A549 (cell line): ENCODE results near the gene PSD. TPM values are rescaled to one million over a fixed set of nuclear protein-coding genes. Genes with fewer than 3 reads are reported as not detected.

Experiments used
- ATAC-seq, 2 experiments: fragments of 200-7000 bp in 1 of 2; fragments of >200 bp in 1 of 2; cut with Nextera tagmentation in 1 of 2; cut with Tn5 transposase in 1 of 2; 3 replicates each; pipeline versions ENCODE4 v1.8.0 to v1.9.1; 2018 to 2020; ENCODE audit warnings: mild to moderate bottlenecking in 1 of 2, moderate library complexity in 1 of 2
- CTCF ChIA-PET: fragments of 300-600 bp; sonication (Branson Sonifier 250); formaldehyde crosslinking; extraction: SDS; loops from one replicate; lab custom pipeline; 2021; ENCODE audit warnings: antibody characterized with exemption, inconsistent platforms; lab: Yijun Ruan, JAX
- POLR2A ChIA-PET: fragments of 350-600 bp; formaldehyde crosslinking; extraction: SDS; loops from one replicate; lab custom pipeline; 2021; ENCODE audit warnings: antibody characterized with exemption, inconsistent platforms; lab: Yijun Ruan, JAX
- DNase-seq, 2 experiments: peaks; one replicate each; pipeline versions ENCODE4 v3.0.0 to v3.0.0-alpha.2; 2011 to 2016; ENCODE audit warnings: low read depth in 1 of 2, low spot score in 1 of 2
- FAIRE-seq: peaks from 2 replicates; lab custom pipeline; 2011; peaks lifted over from hg19 to GRCh38; lab: Jason Lieb, UNC
- H3K27ac ChIP-seq, 2 experiments: fragments of >200 bp; sonication (Bioruptor Twin); formaldehyde crosslinking; 3 replicates each; pipeline ENCODE4 v1.5.1; 2016 to 2017
- H3K4me1 ChIP-seq: fragments of >200 bp; sonication (Bioruptor Twin); formaldehyde crosslinking; 3 replicates; pipeline ENCODE4 v1.6.1; 2016
- H3K4me2 ChIP-seq: fragments of >200 bp; sonication (Bioruptor Twin); formaldehyde crosslinking; 3 replicates; pipeline ENCODE4 v1.6.1; 2016
- H3K4me3 ChIP-seq: fragments of >200 bp; sonication (Bioruptor Twin); formaldehyde crosslinking; 3 replicates; pipeline ENCODE4 v1.5.1; 2016
- H3K9me3 ChIP-seq: fragments of >200 bp; sonication (Bioruptor Twin); formaldehyde crosslinking; 3 replicates; pipeline ENCODE4 v1.6.1; 2016
- CHD4 ChIP-seq: fragments of 200-600 bp; sonication (generic); IDR thresholded peaks from 2 replicates; pipeline ENCODE4 v1.6.1; 2016; ENCODE audit warnings: antibody characterized with exemption, mild to moderate bottlenecking, borderline replicate concordance
- CTCF ChIP-seq: fragments of >200 bp; sonication (Bioruptor Twin); formaldehyde crosslinking; IDR thresholded peaks from 3 replicates; pipeline ENCODE4 v1.5.1; 2016
- EP300 ChIP-seq, 2 experiments: fragments of >200 bp; sonication (Bioruptor Twin); formaldehyde crosslinking; IDR thresholded peaks; 2 replicates in 1 of 2; 3 replicates in 1 of 2; pipeline ENCODE4 v1.6.1; 2016 to 2017
- FOSB ChIP-seq: fragments of 250-450 bp; sonication (Bioruptor Pico); IDR thresholded peaks from 2 replicates; pipeline ENCODE4 v1.5.0; 2020; ENCODE audit warnings: mild to moderate bottlenecking, moderate library complexity
- FOSL2 ChIP-seq, 2 experiments: fragments of 450-650 bp in 1 of 2; fragments of >200 bp in 1 of 2; sonication (Bioruptor Twin) in 1 of 2; formaldehyde crosslinking; IDR thresholded peaks; 2 replicates each; pipeline versions ENCODE4 v1.5.0 to v1.6.1; 2016 to 2020; ENCODE audit warnings: mild to moderate bottlenecking in 1 of 2, moderate library complexity in 1 of 2
- FOXS1 ChIP-seq: fragments of 250-450 bp; sonication (Bioruptor Pico); IDR thresholded peaks from 2 replicates; pipeline ENCODE4 v1.5.0; 2020; ENCODE audit warnings: mild to moderate bottlenecking, moderate library complexity
- HDAC2 ChIP-seq: fragments of 200-600 bp; sonication (generic); IDR thresholded peaks from 2 replicates; pipeline ENCODE4 v1.6.1; 2016
- HEYL ChIP-seq: fragments of 250-450 bp; sonication (Bioruptor Pico); IDR thresholded peaks from 2 replicates; pipeline ENCODE4 v1.8.0; 2021; ENCODE audit warnings: mild to moderate bottlenecking, moderate library complexity
- HOXB5 ChIP-seq: fragments of 250-450 bp; sonication (Bioruptor Pico); IDR thresholded peaks from 2 replicates; pipeline ENCODE4 v1.5.0; 2020; ENCODE audit warnings: mild to moderate bottlenecking, moderate library complexity
- KDM5A ChIP-seq: fragments of 200-600 bp; sonication (generic); IDR thresholded peaks from 2 replicates; pipeline ENCODE4 v1.6.1; 2016; ENCODE audit warnings: antibody characterized with exemption, mild to moderate bottlenecking
- MAZ ChIP-seq: fragments of 150-350 bp; IDR thresholded peaks from 2 replicates; pipeline ENCODE4 v1.6.1; 2014; ENCODE audit warnings: antibody characterized with exemption, low read depth, low read length, borderline replicate concordance
- NR3C1 ChIP-seq: fragments of >200 bp; sonication (Bioruptor Twin); formaldehyde crosslinking; IDR thresholded peaks from 3 replicates; pipeline ENCODE4 v1.6.1; 2017
- RARB ChIP-seq: fragments of 250-450 bp; sonication (Bioruptor Pico); IDR thresholded peaks from 2 replicates; pipeline ENCODE4 v1.8.0; 2021; ENCODE audit warnings: mild to moderate bottlenecking, moderate library complexity
- SMC3 ChIP-seq: fragments of >200 bp; sonication (Bioruptor Twin); formaldehyde crosslinking; IDR thresholded peaks from 3 replicates; pipeline ENCODE4 v1.6.1; 2018; ENCODE audit warnings: inconsistent platforms
- SREBF2 ChIP-seq: fragments of 450-650 bp; IDR thresholded peaks from 2 replicates; pipeline ENCODE4 v1.6.1; 2014; ENCODE audit warnings: mild to moderate bottlenecking, moderate library complexity
- ZFP36 ChIP-seq: fragments of 450-650 bp; IDR thresholded peaks from 2 replicates; pipeline ENCODE4 v1.6.1; 2014; ENCODE audit warnings: borderline replicate concordance; ENCODE audit not compliant: partially characterized antibody
- WGBS: methylation state at CpG from one replicate; pipeline ENCODE4 v1.1.6; 2017; ENCODE audit errors: missing lambda C conversion rate; 5-methylcytosine and 5-hydroxymethylcytosine counted together
- polyA plus RNA-seq, 4 experiments: library from polyadenylated mRNA; depleted of rRNA in 3 of 4; stranded (reverse); fragments of >200 nt; fragmentation: RNase III in 1 of 4; extraction: RNeasy Plus Mini Kit Qiagen cat#74134 plus additional on column Dnase treatment in 1 of 4; gene quantifications; 2 replicates in 3 of 4; 3 replicates in 1 of 4; pipeline ENCODE4 v1.2.3, GENCODE V29; 2011 to 2017
- TF ChIP-seq, protein P1 (sequence below): fragments of 150-350 bp; IDR thresholded peaks from 2 replicates; pipeline ENCODE4 v1.6.1; 2014; ENCODE audit warnings: low read depth, mild to moderate bottlenecking, low read length
- TF ChIP-seq, protein P2 (sequence below): fragments of >200 bp; sonication (Bioruptor Twin); formaldehyde crosslinking; IDR thresholded peaks from 2 replicates; pipeline ENCODE4 v1.6.1; 2016

PSD gene
- polyA plus RNA-seq, 2 of the 4 experiments (the other 2 are of a cell fraction), result 0.14 to 0.75 TPM

DNA sequence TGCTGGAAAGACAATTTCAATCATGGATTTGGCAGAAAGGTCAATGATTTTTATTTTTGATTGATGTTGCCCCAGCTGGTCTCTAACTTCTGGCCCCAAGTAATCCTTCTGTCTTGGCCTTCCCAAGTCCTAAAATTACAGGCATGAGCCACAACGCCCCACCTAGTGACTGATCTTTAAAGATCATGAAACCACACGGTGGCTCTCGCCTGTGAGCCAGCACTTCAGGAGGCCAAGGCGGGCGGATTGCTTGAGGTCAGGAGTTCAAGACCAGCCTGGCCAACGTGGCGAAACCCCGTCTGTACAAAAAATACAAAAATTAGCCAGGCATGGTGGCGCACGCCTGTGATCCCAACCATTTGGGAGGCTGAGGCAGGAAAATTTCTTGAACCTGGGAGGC lies 45.4 kb upstream of the PSD start:
- Histone ChIP-seq H3K27ac (no peak overlapping the region), H3K4me2 (no peak overlapping the region), H3K4me1 (peaks cover 11% of the 10 kb centered on the region), H3K9me3 (no peaks in the 10 kb centered on the region), H3K4me3 (no peak overlapping the region)
- 78% methylated on average over 10 of the region's 10 CpGs for WGBS
- FAIRE-seq (no peak), DNase-seq (no peak), ATAC-seq (no peak)
- ChIA-PET CTCF (interaction anchor here (0.9 to 10.9 kb wide), 3 partner anchors 13 to 256 kb away, joined by 3 to 84 read pairs (median 7); partner anchors contain the start of gene C10orf95), POLR2A (interaction anchor here (0.7 kb wide), 1 partner anchor 40 kb away, joined by 4 read pairs; the partner anchor contains the start of gene SUFU)
- no peak for TF ChIP-seq FOSL2 (IDR thresholded peaks at IDR 0.05)
- TF ChIP-seq FOSL2 (CRISPR knock-in tag; IDR thresholded peaks at IDR 0.05), result no peak
- TF ChIP-seq HEYL, result no peak

DNA sequence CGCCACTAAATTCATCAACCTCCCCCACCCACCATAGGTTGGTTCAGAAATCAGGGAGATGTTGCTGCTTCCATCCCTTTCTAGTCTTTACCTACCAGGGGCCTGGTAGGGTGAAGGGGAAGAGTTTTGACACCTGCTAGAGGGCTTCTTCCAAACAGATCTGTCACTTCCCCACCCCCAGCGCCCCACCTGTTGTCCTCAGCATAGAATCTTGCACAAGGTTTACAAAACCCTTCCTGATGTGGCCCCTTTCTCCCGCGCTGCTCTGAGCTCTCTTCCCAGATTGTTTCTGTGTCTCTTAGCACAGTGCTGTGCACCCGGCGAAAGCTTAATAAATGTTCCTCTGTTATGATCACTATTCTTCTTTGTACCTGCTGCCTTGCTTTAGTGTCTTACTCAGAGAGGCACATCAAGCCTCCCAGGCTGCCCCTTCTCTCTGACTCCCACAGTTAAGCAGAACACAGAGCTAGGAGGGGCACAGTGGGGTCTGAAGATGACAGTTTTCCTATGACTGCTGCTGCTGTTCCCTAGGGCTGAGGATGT lies 44.0 kb upstream of the PSD start:
- H3K4me3 ChIP-seq, result no peak overlapping the region

DNA sequence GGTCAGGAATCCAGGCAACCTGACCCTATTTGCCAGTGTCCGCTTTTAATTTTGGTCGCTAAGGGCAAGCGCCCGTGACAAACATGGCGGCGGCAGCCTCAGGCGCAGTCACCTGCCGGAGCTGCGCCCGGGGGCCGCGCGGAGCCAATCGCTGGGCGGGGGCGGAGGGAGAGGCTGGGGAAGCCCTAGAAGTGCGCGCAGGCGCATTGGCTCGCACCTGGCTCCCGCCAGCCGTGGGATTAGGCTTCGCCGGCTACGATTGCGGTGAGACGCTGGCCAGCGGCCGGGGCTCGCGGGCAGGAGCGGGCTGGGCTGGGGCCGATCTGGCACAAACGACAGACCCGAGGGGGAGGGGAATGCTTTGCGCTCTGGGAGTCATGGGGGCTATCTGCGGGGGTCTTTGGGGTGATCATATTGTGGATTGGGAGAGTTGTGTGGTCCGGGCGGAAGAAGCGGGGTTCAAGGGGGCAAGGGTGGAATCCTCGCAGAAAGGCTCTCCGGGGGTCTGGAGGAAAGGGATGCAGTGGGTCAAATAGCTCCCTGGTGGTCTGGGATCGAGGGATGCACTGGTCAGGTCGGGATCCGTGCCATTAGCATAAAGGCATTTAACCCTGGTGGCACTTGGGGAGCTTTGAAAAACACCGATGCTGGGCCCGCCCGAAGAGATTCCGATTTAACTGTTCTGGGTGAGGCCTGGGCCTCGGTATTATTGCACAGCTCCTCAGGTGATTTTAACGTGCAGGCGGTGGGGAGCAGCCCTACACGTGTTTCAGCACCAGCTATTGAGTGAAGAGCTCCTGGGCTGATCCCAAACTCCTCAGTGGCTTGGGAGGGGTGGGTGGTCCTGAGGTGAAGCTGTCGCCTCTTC lies 42.8 kb upstream of the PSD start:
- Histone ChIP-seq H3K9me3 (no peaks in the 10 kb centered on the region), H3K4me3 (peak overlapping the region; percentile 58), H3K27ac (peak overlapping the region; percentile 77 to 84), H3K4me2 (peak overlapping the region; percentile 100), H3K4me1 (peaks cover 12% of the 10 kb centered on the region)
- POLR2A ChIA-PET, result interaction anchor here (1.4 kb wide), 3 partner anchors 11 to 66 kb away, joined by 4 to 9 read pairs (median 4); partner anchors contain the start of genes C10orf95 and NFKB2
- ATAC-seq (peak; percentile 90 to 97), DNase-seq (peak; percentile 87 to 98), FAIRE-seq (no peak)
- 22% methylated on average over 33 of the region's 54 CpGs for WGBS
- CTCF ChIA-PET, result interaction anchor here (0.5 to 10.9 kb wide), 16 partner anchors 8 to 292 kb away, joined by 3 to 84 read pairs (median 4); partner anchors contain the start of genes ACTR1A and C10orf95
- peak; percentile 86; the same call in 1 of the 2 replicates for TF ChIP-seq MAZ
- TF ChIP-seq FOSB (CRISPR knock-in tag), result no peak
- TF ChIP-seq EP300 (IDR thresholded peaks at IDR 0.05), result no peak
- TF ChIP-seq, protein P1, sequence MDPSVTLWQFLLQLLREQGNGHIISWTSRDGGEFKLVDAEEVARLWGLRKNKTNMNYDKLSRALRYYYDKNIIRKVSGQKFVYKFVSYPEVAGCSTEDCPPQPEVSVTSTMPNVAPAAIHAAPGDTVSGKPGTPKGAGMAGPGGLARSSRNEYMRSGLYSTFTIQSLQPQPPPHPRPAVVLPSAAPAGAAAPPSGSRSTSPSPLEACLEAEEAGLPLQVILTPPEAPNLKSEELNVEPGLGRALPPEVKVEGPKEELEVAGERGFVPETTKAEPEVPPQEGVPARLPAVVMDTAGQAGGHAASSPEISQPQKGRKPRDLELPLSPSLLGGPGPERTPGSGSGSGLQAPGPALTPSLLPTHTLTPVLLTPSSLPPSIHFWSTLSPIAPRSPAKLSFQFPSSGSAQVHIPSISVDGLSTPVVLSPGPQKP, result no peak
- TF ChIP-seq CTCF, result no peak
- TF ChIP-seq CHD4, result no peak
- no peak for TF ChIP-seq SREBF2
- TF ChIP-seq NR3C1, result no peak
- TF ChIP-seq FOXS1 (CRISPR knock-in tag), result no peak
- no peak for TF ChIP-seq KDM5A
- TF ChIP-seq SMC3, result no peak
- TF ChIP-seq ZFP36, result no peak
- TF ChIP-seq, protein P2, sequence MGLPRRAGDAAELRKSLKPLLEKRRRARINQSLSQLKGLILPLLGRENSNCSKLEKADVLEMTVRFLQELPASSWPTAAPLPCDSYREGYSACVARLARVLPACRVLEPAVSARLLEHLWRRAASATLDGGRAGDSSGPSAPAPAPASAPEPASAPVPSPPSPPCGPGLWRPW, result no peak
- TF ChIP-seq HDAC2, result no peak
- no peak for TF ChIP-seq RARB (CRISPR knock-in tag)

More for the DNA sequence above, 44.0 kb upstream of the PSD start:
- DNase-seq, result no peak
- Histone ChIP-seq H3K4me1 (peaks cover 11% of the 10 kb centered on the region), H3K27ac (no peak overlapping the region)
- CTCF ChIA-PET, result interaction anchor here (0.9 to 10.9 kb wide), 13 partner anchors 9 to 293 kb away, joined by 3 to 84 read pairs (median 5); partner anchors contain the start of gene C10orf95
- 86% methylated on average over 6 of the region's 6 CpGs for WGBS
- no peak for FAIRE-seq
- TF ChIP-seq, protein P1, result no peak
- no peak for TF ChIP-seq CTCF
- no peak for TF ChIP-seq SREBF2
- no peak for TF ChIP-seq RARB (CRISPR knock-in tag)
- no peak for TF ChIP-seq HOXB5
- TF ChIP-seq, all 56 proteins: peak for 0
- no peak for ATAC-seq
- H3K9me3 ChIP-seq, result no peaks in the 10 kb centered on the region
- no peak overlapping the region for H3K4me2 ChIP-seq
- POLR2A ChIA-PET, result interaction anchor here (1.4 kb wide), 1 partner anchor 12 kb away, joined by 9 read pairs; the partner anchor contains the start of gene C10orf95
